ENCODE data around the gene MYH14.

The MYH14 gene

DNA sequence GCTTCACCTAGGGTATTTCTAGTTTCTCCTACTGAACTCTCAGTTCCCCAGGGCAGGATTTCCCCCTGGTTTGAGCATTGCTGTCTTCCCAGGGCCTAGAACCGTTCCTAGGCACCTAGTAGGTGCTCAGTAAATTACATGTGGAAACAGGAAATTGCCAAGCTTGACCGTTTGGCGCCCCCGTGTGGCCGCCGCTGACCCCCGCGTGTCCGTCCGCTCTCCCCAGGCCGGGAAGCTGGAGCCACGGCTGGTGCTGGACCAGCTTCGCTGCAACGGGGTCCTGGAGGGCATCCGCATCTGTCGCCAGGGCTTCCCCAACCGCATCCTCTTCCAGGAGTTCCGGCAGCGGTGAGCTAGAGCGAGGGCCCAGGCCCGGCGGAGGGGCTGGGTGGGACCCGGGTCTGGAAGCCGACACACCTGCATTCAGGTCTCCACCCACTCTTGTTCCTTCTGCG lies 55.5 kb downstream of the MYH14 start:
- TF ChIP-seq, protein P1, sequence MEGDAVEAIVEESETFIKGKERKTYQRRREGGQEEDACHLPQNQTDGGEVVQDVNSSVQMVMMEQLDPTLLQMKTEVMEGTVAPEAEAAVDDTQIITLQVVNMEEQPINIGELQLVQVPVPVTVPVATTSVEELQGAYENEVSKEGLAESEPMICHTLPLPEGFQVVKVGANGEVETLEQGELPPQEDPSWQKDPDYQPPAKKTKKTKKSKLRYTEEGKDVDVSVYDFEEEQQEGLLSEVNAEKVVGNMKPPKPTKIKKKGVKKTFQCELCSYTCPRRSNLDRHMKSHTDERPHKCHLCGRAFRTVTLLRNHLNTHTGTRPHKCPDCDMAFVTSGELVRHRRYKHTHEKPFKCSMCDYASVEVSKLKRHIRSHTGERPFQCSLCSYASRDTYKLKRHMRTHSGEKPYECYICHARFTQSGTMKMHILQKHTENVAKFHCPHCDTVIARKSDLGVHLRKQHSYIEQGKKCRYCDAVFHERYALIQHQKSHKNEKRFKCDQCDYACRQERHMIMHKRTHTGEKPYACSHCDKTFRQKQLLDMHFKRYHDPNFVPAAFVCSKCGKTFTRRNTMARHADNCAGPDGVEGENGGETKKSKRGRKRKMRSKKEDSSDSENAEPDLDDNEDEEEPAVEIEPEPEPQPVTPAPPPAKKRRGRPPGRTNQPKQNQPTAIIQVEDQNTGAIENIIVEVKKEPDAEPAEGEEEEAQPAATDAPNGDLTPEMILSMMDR (IDR thresholded peaks at IDR 0.05; ENCODE audit: insufficient read depth, low read length, poor library complexity, severe bottlenecking), result peak; percentile 84
- Histone ChIP-seq H3K36me3 (ENCODE audit: control insufficient read depth, insufficient read depth, low read length) (no peaks in the 10 kb centered on the region), H3K4me3 (replicated peaks; ENCODE audit: low read depth, low read length) (no peak overlapping the region), H3K27me3 (replicated peaks; ENCODE audit: control insufficient read depth, insufficient read depth, low read length) (no peaks in the 10 kb centered on the region)
- DNase-seq (ENCODE audit: extremely low read depth, insufficient read length), result peak; percentile 60

DNA sequence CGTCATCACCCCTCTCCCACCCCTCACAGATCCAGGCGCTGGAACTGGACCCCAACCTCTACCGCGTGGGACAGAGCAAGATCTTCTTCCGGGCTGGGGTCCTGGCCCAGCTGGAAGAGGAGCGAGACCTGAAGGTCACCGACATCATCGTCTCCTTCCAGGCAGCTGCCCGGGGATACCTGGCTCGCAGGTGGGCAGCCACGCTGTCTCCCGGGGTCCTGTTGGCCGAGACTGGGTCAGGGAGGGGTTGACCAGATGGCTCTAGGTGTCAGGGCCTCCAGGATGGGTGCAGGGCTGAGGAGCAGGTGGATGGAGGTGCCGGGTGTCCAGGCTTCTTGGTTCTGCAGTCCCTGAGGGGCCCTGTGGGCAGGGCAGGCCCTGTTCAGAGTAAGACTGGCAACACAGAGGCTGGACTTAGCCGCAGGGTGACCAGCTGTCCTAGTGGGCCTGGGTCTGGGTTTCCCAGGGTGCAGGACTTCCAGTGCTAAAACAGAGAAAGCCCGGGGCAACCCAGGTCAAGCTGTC lies 58.1 kb downstream of the MYH14 start:
- Histone ChIP-seq H3K36me3 (ENCODE audit: control insufficient read depth, insufficient read depth, low read length) (no peaks in the 10 kb centered on the region), H3K27me3 (replicated peaks; ENCODE audit: control insufficient read depth, insufficient read depth, low read length) (no peaks in the 10 kb centered on the region; the same call in 1 of the 2 replicates), H3K4me3 (replicated peaks; ENCODE audit: low read depth, low read length) (no peak overlapping the region)
- no peak for DNase-seq (ENCODE audit: extremely low read depth, insufficient read length)
- TF ChIP-seq, protein P1 (IDR thresholded peaks at IDR 0.05; ENCODE audit: insufficient read depth, low read length, poor library complexity, severe bottlenecking), result no peak

DNA sequence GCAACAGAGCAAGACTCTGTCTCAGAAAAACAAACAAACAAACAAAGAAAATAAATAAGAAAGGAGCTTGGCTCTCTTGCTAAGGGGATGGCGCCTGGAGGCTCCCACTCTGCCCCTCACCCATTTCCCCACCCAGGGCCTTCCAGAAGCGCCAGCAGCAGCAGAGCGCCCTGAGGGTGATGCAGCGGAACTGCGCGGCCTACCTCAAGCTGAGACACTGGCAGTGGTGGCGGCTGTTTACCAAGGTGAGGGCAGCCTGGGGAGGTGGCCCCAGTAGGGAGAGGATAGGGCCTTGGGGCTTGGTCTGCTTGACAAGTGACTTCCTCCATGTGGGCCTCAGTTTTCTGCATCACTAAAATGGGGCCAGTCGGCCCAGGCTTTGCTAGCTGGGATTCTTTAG lies 59.8 kb downstream of the MYH14 start:
- no peak for DNase-seq (ENCODE audit: extremely low read depth, insufficient read length)
- Histone ChIP-seq H3K36me3 (ENCODE audit: control insufficient read depth, insufficient read depth, low read length) (no peaks in the 10 kb centered on the region), H3K4me3 (replicated peaks; ENCODE audit: low read depth, low read length) (no peak overlapping the region), H3K27me3 (replicated peaks; ENCODE audit: control insufficient read depth, insufficient read depth, low read length) (peaks cover 1% of the 10 kb centered on the region; the same call in 1 of the 2 replicates)
- TF ChIP-seq, protein P1 (IDR thresholded peaks at IDR 0.05; ENCODE audit: insufficient read depth, low read length, poor library complexity, severe bottlenecking), result no peak

DNA sequence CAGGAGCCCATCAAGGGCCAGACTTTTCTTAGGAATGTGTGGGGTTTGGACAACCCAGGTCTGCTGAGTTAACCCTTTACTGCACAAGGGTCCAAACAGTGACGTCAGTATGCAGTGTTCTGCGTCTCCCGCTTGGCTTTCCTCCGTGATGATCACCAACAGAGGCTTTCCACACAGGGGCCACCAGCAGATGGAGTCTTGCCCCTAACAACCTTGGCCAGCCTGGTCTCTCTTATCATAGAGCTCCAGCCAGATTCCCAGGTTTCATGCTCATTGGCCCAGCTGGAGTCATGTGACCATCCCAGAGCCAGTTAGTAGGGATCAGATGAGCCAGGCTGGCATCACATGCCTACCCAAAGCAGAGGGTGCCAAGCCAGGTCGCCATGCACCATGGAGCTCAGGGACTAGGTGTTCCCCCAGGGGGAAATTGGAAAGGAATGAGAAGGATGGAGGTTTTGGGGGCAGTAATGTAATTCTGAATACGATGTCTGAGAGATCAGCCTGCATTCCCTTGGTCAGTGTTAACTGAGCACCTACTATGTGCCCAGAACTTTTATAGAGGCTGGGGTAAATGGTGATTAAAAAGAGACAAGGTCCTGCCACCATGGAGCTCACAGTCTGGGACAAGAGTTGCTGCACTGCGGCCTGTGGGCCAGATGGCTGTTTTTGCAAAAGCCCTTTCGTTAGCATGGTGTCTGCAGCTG lies 61.2 kb downstream of the MYH14 start:
- DNase-seq (ENCODE audit: extremely low read depth, insufficient read length), result no peak
- no peak overlapping the region for H3K4me3 ChIP-seq (replicated peaks; ENCODE audit: low read depth, low read length)
- H3K27me3 ChIP-seq (replicated peaks; ENCODE audit: control insufficient read depth, insufficient read depth, low read length), result peaks cover 1% of the 10 kb centered on the region; the same call in 1 of the 2 replicates
- TF ChIP-seq, protein P1 (IDR thresholded peaks at IDR 0.05; ENCODE audit: insufficient read depth, low read length, poor library complexity, severe bottlenecking), result peak; percentile 28
- H3K36me3 ChIP-seq (ENCODE audit: control insufficient read depth, insufficient read depth, low read length), result no peaks in the 10 kb centered on the region

DNA sequence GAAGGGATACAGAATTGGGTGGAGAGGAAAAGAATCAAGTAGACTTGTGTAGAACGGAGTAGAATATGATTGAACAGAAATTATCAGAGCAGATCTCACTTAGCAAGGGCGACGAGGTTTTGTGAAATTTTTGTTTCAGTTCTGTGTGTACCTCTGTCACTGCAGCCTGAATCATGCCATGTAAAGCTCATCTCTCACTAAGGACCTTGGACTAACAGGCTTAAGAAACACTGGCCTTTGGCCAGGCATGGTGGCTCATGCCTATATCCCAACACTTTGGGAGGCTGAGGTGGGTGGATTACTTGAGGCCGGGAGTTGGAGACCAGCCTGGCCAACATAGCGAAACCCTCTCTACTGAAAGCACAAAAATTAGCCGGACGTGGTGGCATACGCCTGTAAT lies 62.6 kb downstream of the MYH14 start:
- no peaks in the 10 kb centered on the region for H3K36me3 ChIP-seq (ENCODE audit: control insufficient read depth, insufficient read depth, low read length)
- no peak overlapping the region for H3K4me3 ChIP-seq (replicated peaks; ENCODE audit: low read depth, low read length)
- DNase-seq (ENCODE audit: extremely low read depth, insufficient read length), result no peak
- H3K27me3 ChIP-seq (replicated peaks; ENCODE audit: control insufficient read depth, insufficient read depth, low read length), result peaks cover 1% of the 10 kb centered on the region; the same call in 1 of the 2 replicates
- TF ChIP-seq, protein P1 (IDR thresholded peaks at IDR 0.05; ENCODE audit: insufficient read depth, low read length, poor library complexity, severe bottlenecking), result no peak
